ENCODE measurements around the gene ANXA4. TPM values are rescaled to one million over a fixed set of nuclear protein-coding genes. Genes with fewer than 3 reads are reported as not detected.

Gene ANXA4
- total and polyA plus RNA-seq, 2 of the 13 experiments (the other 11 are each of a cell fraction or from before 2014, with no cell fraction given) = 155 to 168 TPM

GRCh38 chr2:69741229-69741574 is 732 bp upstream of the ANXA4 start (continued):
- TF ChIP-seq REST (IDR thresholded peaks at IDR 0.05; ENCODE audit: borderline replicate concordance in 1 of 2, low read depth in 1 of 2, low read length in 2 of 2) (peak in 1 of 2 experiments; percentile 49; a peak in 1 of 4 replicates), TAF15 (IDR thresholded peaks at IDR 0.05; ENCODE audit: low read depth, low read length, poor library complexity, severe bottlenecking) (no peak), E2F2 (CRISPR knock-in tag; IDR thresholded peaks at IDR 0.05; ENCODE audit: borderline replicate concordance) (0 out of 2 replicates have a peak, but pooled peaks have one; percentile 13), ZBTB34 (CRISPR knock-in tag; IDR thresholded peaks at IDR 0.05) (no peak), SAP130 (CRISPR knock-in tag; IDR thresholded peaks at IDR 0.05; ENCODE audit: low read depth) (no peak), TSC22D2 (CRISPR knock-in tag; IDR thresholded peaks at IDR 0.05; ENCODE audit: borderline replicate concordance) (no peak), FIP1L1 (IDR thresholded peaks at IDR 0.05; ENCODE audit: borderline replicate concordance, insufficient read depth, low read depth, low read length) (0 out of 2 replicates have a peak, but pooled peaks have one; percentile 32), ZNF431 (CRISPR knock-in tag; IDR thresholded peaks at IDR 0.05; ENCODE audit: borderline replicate concordance, low read depth) (no peak; the same call in 1 of the 2 replicates), MIXL1 (CRISPR knock-in tag; IDR thresholded peaks at IDR 0.05) (no peak), ZNF552 (CRISPR knock-in tag; IDR thresholded peaks at IDR 0.05; ENCODE audit: borderline replicate concordance) (peak; percentile 54; the same call in 1 of the 2 replicates), POLR2AphosphoS5 (IDR thresholded peaks at IDR 0.05; ENCODE audit: low read depth, low read length) (peak; percentile 33), HMG20A (CRISPR knock-in tag; IDR thresholded peaks at IDR 0.05; ENCODE audit: borderline replicate concordance) (0 out of 2 replicates have a peak, but pooled peaks have one; percentile 3), FOXJ3 (CRISPR knock-in tag; IDR thresholded peaks at IDR 0.05; ENCODE audit: borderline replicate concordance) (peak; percentile 32; the same call in 1 of the 2 replicates), RXRB (CRISPR knock-in tag; IDR thresholded peaks at IDR 0.05; ENCODE audit: borderline replicate concordance) (0 out of 2 replicates have a peak, but pooled peaks have one; percentile 6), U2AF1 (optimal IDR thresholded peaks at IDR 0.05; ENCODE audit: low read depth, low read length) (peak; percentile 88), SMC3 (IDR thresholded peaks at IDR 0.05; ENCODE audit: low read length) (peak; percentile 13; the same call in 1 of the 2 replicates), SMARCC2 (IDR thresholded peaks at IDR 0.05) (no peak), ZNF644 (CRISPR knock-in tag; IDR thresholded peaks at IDR 0.05; ENCODE audit: low read depth) (0 out of 2 replicates have a peak, but pooled peaks have one; percentile 6)
- TF ChIP-seq, protein P1, sequence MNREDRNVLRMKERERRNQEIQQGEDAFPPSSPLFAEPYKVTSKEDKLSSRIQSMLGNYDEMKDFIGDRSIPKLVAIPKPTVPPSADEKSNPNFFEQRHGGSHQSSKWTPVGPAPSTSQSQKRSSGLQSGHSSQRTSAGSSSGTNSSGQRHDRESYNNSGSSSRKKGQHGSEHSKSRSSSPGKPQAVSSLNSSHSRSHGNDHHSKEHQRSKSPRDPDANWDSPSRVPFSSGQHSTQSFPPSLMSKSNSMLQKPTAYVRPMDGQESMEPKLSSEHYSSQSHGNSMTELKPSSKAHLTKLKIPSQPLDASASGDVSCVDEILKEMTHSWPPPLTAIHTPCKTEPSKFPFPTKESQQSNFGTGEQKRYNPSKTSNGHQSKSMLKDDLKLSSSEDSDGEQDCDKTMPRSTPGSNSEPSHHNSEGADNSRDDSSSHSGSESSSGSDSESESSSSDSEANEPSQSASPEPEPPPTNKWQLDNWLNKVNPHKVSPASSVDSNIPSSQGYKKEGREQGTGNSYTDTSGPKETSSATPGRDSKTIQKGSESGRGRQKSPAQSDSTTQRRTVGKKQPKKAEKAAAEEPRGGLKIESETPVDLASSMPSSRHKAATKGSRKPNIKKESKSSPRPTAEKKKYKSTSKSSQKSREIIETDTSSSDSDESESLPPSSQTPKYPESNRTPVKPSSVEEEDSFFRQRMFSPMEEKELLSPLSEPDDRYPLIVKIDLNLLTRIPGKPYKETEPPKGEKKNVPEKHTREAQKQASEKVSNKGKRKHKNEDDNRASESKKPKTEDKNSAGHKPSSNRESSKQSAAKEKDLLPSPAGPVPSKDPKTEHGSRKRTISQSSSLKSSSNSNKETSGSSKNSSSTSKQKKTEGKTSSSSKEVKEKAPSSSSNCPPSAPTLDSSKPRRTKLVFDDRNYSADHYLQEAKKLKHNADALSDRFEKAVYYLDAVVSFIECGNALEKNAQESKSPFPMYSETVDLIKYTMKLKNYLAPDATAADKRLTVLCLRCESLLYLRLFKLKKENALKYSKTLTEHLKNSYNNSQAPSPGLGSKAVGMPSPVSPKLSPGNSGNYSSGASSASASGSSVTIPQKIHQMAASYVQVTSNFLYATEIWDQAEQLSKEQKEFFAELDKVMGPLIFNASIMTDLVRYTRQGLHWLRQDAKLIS (CRISPR knock-in tag; IDR thresholded peaks at IDR 0.05) = peak; percentile 44; the same call in 1 of the 2 replicates
- TF ChIP-seq, protein P2, sequence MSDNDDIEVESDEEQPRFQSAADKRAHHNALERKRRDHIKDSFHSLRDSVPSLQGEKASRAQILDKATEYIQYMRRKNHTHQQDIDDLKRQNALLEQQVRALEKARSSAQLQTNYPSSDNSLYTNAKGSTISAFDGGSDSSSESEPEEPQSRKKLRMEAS (IDR thresholded peaks at IDR 0.05) = no peak

All from HepG2 (cell line).